Trophoblast cell (in vitro differentiated cells and primary cell): ENCODE measurements around the gene HAGHL.

ENCODE experiments used
- DNase-seq, 2 donors: peaks; one replicate each; pipeline ENCODE4 v3.0.0-alpha.2; 2016
- H2AFZ ChIP-seq: 2 replicates; pipeline ENCODE4 v1.6.1; 2013; ENCODE audit warnings: low read length, moderate library complexity, mild to moderate bottlenecking; ENCODE audit not compliant: insufficient read depth, poor library complexity
- H2AK5ac ChIP-seq: 2 replicates; pipeline ENCODE4 v1.6.1; 2013; ENCODE audit warnings: mild to moderate bottlenecking, low read length
- H2BK120ac ChIP-seq: 2 replicates; pipeline ENCODE4 v1.6.1; 2013; ENCODE audit warnings: low read length, mild to moderate bottlenecking, moderate library complexity; ENCODE audit not compliant: insufficient read depth, poor library complexity
- H2BK12ac ChIP-seq: 2 replicates; pipeline ENCODE4 v1.6.1; 2013; ENCODE audit warnings: mild to moderate bottlenecking, low read length, moderate library complexity
- H2BK5ac ChIP-seq: 2 replicates; pipeline ENCODE4 v1.6.1; 2013; ENCODE audit warnings: low read length, low read depth, moderate library complexity, mild to moderate bottlenecking; ENCODE audit not compliant: poor library complexity
- H3K14ac ChIP-seq: 2 replicates; pipeline ENCODE4 v1.6.1; 2013; ENCODE audit warnings: mild to moderate bottlenecking, low read length
- H3K18ac ChIP-seq: 2 replicates; pipeline ENCODE4 v1.6.1; 2013; ENCODE audit warnings: mild to moderate bottlenecking, low read length
- H3K23ac ChIP-seq: 2 replicates; pipeline ENCODE4 v1.6.1; 2013; ENCODE audit warnings: low read length
- H3K27ac ChIP-seq: 2 replicates; pipeline ENCODE4 v1.5.1; 2013; ENCODE audit warnings: low read depth, mild to moderate bottlenecking, inconsistent platforms, low read length, moderate library complexity
- H3K27me3 ChIP-seq: 2 replicates; pipeline ENCODE4 v1.6.1; 2013; ENCODE audit warnings: inconsistent platforms, mild to moderate bottlenecking, low read length, moderate library complexity; ENCODE audit not compliant: insufficient read depth
- H3K36me3 ChIP-seq, 2 experiments: 1 replicate in 1 of 2; 2 replicates in 1 of 2; pipeline ENCODE4 v1.6.1; 2013; ENCODE audit warnings: low read length in 2 of 2, mild to moderate bottlenecking in 2 of 2, moderate library complexity in 1 of 2; ENCODE audit not compliant: insufficient read depth in 2 of 2, control insufficient read depth in 1 of 2
- H3K4ac ChIP-seq: 2 replicates; pipeline ENCODE4 v1.6.1; 2013; ENCODE audit warnings: low read depth, mild to moderate bottlenecking, low read length, moderate library complexity
- H3K4me1 ChIP-seq, 2 experiments: 1 replicate in 1 of 2; 2 replicates in 1 of 2; pipeline ENCODE4 v1.6.1; 2013; ENCODE audit warnings: low read length in 2 of 2, mild to moderate bottlenecking in 2 of 2, moderate library complexity in 1 of 2; ENCODE audit not compliant: insufficient read depth in 2 of 2, control insufficient read depth in 1 of 2
- H3K4me2 ChIP-seq: 2 replicates; pipeline ENCODE4 v1.6.1; 2013; ENCODE audit warnings: inconsistent platforms, mild to moderate bottlenecking, low read length, moderate library complexity
- H3K4me3 ChIP-seq: 2 replicates; pipeline ENCODE4 v1.5.1; 2013; ENCODE audit warnings: mild to moderate bottlenecking, low read depth, low read length, inconsistent platforms
- H3K79me1 ChIP-seq: one replicate; pipeline ENCODE4 v1.6.1; 2013; ENCODE audit warnings: low read length
- H3K79me2 ChIP-seq: 2 replicates; pipeline ENCODE4 v1.6.1; 2013; ENCODE audit warnings: low read length, mild to moderate bottlenecking; ENCODE audit not compliant: control insufficient read depth, insufficient read depth, poor library complexity
- H3K9ac ChIP-seq: 2 replicates; pipeline ENCODE4 v1.6.1; 2013; ENCODE audit warnings: mild to moderate bottlenecking, low read length
- H3K9me3 ChIP-seq: 2 replicates; pipeline ENCODE4 v1.6.1; 2013; ENCODE audit warnings: low read depth, mild to moderate bottlenecking, control low read depth, inconsistent platforms, low read length; ENCODE audit not compliant: insufficient read depth
- H4K12ac ChIP-seq: 2 replicates; pipeline ENCODE4 v1.6.1; 2013; ENCODE audit warnings: low read depth, mild to moderate bottlenecking, low read length, moderate library complexity
- H4K8ac ChIP-seq: 2 replicates; pipeline ENCODE4 v1.6.1; 2013; ENCODE audit warnings: low read depth, mild to moderate bottlenecking, low read length, moderate library complexity
- H4K91ac ChIP-seq: one replicate; pipeline ENCODE4 v1.6.1; 2013; ENCODE audit warnings: low read depth, mild to moderate bottlenecking, low read length, moderate library complexity
- WGBS: extraction: QIAGEN DNeasy Blood & Tissue Kit; methylation state at CpG from one replicate; pipeline ENCODE4 v1.1.7; 2013; ENCODE audit warnings: missing lambda C conversion rate; ENCODE audit not compliant: insufficient read length, insufficient coverage; ENCODE audit errors: extremely low coverage; 5-methylcytosine and 5-hydroxymethylcytosine counted together

HAGHL gene

DNA sequence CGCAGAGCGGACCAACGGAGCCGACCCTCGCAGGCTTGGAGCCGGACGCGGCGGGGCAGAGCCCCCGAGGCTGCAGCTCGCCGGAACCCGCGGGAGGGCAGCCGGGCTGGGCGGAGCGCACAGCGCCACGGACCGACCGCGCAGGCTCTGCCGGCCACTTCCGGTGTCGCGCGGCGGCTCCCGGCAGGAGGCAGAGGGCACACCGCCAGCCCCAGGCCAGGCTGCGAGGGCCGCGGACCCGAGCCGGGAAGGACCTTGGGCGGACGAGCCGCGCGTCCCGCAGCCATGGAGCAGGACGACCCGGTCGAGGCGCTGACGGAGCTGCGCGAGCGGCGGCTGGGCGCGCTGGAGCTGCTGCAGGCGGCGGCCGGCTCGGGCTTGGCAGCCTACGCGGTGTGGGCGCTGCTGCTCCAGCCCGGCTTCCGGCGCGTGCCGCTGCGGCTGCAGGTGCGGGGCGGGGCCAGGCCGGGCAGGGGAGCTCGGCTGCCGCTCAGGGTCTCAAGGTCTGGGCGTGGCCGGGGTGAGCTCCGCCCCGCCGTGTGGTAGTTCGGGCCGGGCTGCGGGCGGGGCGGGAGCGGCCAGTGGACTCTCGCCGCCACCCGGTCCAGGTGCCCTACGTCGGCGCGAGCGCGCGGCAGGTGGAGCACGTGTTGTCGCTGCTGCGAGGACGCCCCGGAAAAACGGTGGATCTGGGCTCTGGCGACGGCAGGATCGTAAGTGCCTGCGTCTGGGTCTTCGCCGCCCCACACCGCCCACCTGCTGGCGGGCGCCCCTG lies 5.7 kb upstream of the HAGHL start, which contains the start of gene ANTKMT:
Gene ANTKMT, plus strand, starts transcription at position 157 of the 775 bp plus-strand sequence. Its CDS starts 129 bp downstream, at position 286.
- H2BK120ac ChIP-seq = peak within 1 kb of the TSS; percentile 86
- H3K4me1 ChIP-seq = peaks cover 13 to 16% of the 10 kb centered on the region in 2 experiments
- no peak within 1 kb of the TSS for H3K23ac ChIP-seq
- H3K79me2 ChIP-seq = peaks cover 6% of the 10 kb centered on the region
- peak within 1 kb of the TSS; percentile 81 for H2BK5ac ChIP-seq
- peaks cover 2% of the 10 kb centered on the region for H3K27me3 ChIP-seq
- peak within 1 kb of the TSS; percentile 95 for H4K8ac ChIP-seq
- peaks cover 10% of the 10 kb centered on the region for H3K9me3 ChIP-seq
- H4K91ac ChIP-seq = peak within 1 kb of the TSS; percentile 95
- peaks cover 0 to 3% of the 10 kb centered on the region in 2 experiments for H3K36me3 ChIP-seq
- H3K4me2 ChIP-seq = peak within 1 kb of the TSS; percentile 82
- peak within 1 kb of the TSS; percentile 85 for H2AK5ac ChIP-seq
- no CpG with 5 or more reads among the region's 106 CpGs for WGBS
- H3K14ac ChIP-seq = peak within 1 kb of the TSS; percentile 96
- H3K27ac ChIP-seq = peak within 1 kb of the TSS; percentile 81
- peaks cover 9% of the 10 kb centered on the region for H3K79me1 ChIP-seq
- peak within 1 kb of the TSS; percentile 94 for H3K9ac ChIP-seq
- peak within 1 kb of the TSS; percentile 85 for H3K4ac ChIP-seq
- no peak within 1 kb of the TSS for H2BK12ac ChIP-seq
- DNase-seq = peak; percentile 84 to 88
- H2AFZ ChIP-seq = peak within 1 kb of the TSS; percentile 94
- H3K18ac ChIP-seq = peak within 1 kb of the TSS; percentile 95
- H4K12ac ChIP-seq = peak within 1 kb of the TSS; percentile 96
- H3K4me3 ChIP-seq = peak within 1 kb of the TSS; percentile 95

DNA sequence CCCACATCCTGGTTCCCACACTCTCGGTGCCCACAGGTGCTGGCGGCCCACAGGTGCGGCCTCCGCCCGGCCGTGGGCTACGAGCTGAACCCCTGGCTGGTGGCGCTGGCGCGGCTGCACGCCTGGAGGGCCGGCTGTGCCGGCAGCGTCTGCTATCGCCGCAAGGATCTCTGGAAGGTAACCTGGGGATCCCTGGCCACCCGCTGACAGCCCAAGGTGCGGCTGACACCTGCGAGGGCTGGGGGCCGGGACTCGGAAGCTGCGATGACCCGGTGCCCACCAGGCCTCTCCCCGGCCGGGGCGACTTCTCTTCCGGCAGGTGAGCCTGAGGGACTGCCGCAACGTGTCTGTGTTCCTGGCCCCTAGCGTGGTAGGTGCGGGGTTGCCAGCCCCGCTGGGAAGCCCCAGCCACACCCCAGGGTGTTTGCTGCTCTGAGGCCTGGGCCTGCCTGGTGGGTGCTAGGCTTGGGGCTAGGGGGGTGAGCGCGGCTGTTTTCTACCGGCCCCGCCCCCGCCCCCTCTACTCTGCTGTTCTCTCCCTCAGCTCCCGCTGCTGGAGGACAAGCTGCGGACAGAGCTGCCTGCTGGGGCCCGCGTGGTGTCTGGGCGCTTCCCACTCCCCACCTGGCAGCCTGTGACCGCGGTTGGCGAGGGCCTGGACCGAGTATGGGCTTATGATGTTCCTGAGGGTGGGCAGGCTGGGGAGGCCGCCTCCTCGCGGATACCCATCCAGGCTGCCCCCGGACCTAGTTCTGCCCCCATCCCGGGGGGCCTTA lies 5.0 kb upstream of the HAGHL start:
- Histone ChIP-seq H3K27ac (no peak overlapping the region), H4K8ac (no peak overlapping the region), H3K79me1 (peaks cover 9% of the 10 kb centered on the region), H3K4me2 (peak overlapping the region; percentile 82), H3K14ac (no peak overlapping the region), H2BK120ac (no peak overlapping the region), H2BK12ac (no peak overlapping the region), H4K91ac (peak overlapping the region; percentile 95), H3K4ac (no peak overlapping the region), H3K79me2 (peaks cover 6% of the 10 kb centered on the region), H2BK5ac (no peak overlapping the region), H3K4me3 (no peak overlapping the region), H3K9me3 (peaks cover 8% of the 10 kb centered on the region), H3K4me1 (peaks cover 13 to 18% of the 10 kb centered on the region in 2 experiments), H3K9ac (no peak overlapping the region), H3K18ac (no peak overlapping the region), H4K12ac (no peak overlapping the region), H3K27me3 (no peaks in the 10 kb centered on the region), H2AK5ac (peak overlapping the region; percentile 3), H2AFZ (no peak overlapping the region), H3K23ac (no peak overlapping the region), H3K36me3 (peaks cover 0 to 3% of the 10 kb centered on the region in 2 experiments)
- WGBS = no CpG with 5 or more reads among the region's 51 CpGs
- DNase-seq = no peak

- Histone ChIP-seq H3K9ac (no peak overlapping the region), H2BK12ac (no peak overlapping the region), H2BK120ac (no peak overlapping the region), H2AK5ac (no peak overlapping the region), H4K91ac (no peak overlapping the region), H4K12ac (no peak overlapping the region), H3K23ac (no peak overlapping the region), H2BK5ac (no peak overlapping the region), H3K27ac (no peak overlapping the region), H3K9me3 (peaks cover 4% of the 10 kb centered on the region), H3K79me2 (peaks cover 6% of the 10 kb centered on the region), H3K18ac (no peak overlapping the region), H3K4ac (no peak overlapping the region), H3K4me1 (peaks cover 19 to 25% of the 10 kb centered on the region in 2 experiments), H3K14ac (no peak overlapping the region), H3K4me3 (no peak overlapping the region), H3K79me1 (peaks cover 9% of the 10 kb centered on the region), H3K36me3 (peaks cover 0 to 3% of the 10 kb centered on the region in 2 experiments), H4K8ac (no peak overlapping the region), H3K4me2 (no peak overlapping the region), H3K27me3 (peaks cover 7% of the 10 kb centered on the region), H2AFZ (no peak overlapping the region)
- WGBS = no CpG with 5 or more reads among the region's 24 CpGs
- DNase-seq = no peak
These were observed 3.9 kb upstream of the HAGHL start for GRCh38 chr16:722835-723633.

GRCh38 chr16:723695-724094 lies 3.2 kb upstream of the HAGHL start:
- Histone ChIP-seq H3K36me3 (peaks cover 0 to 3% of the 10 kb centered on the region in 2 experiments), H3K9me3 (peaks cover 4% of the 10 kb centered on the region), H3K4me3 (no peak overlapping the region), H3K14ac (no peak overlapping the region), H4K12ac (no peak overlapping the region), H3K23ac (no peak overlapping the region), H2AK5ac (no peak overlapping the region), H4K91ac (no peak overlapping the region), H3K18ac (no peak overlapping the region), H3K27ac (no peak overlapping the region), H4K8ac (no peak overlapping the region), H3K27me3 (peaks cover 7% of the 10 kb centered on the region), H3K4me1 (peaks cover 22 to 29% of the 10 kb centered on the region in 2 experiments), H2BK12ac (no peak overlapping the region), H3K4ac (no peak overlapping the region), H3K4me2 (no peak overlapping the region), H3K79me1 (peaks cover 12% of the 10 kb centered on the region), H3K9ac (no peak overlapping the region), H2BK120ac (no peak overlapping the region), H2BK5ac (no peak overlapping the region), H2AFZ (no peak overlapping the region), H3K79me2 (peaks cover 6% of the 10 kb centered on the region)
- no CpG with 5 or more reads among the region's 9 CpGs for WGBS
- DNase-seq = no peak
